ENCODE data around the gene CRB1. TPM values are rescaled to one million over a fixed set of nuclear protein-coding genes. Genes with fewer than 3 reads are reported as not detected.

CRB1 gene
- total and polyA plus RNA-seq, 2 experiments from 2014 or later, result 0.27 to 0.56 TPM

- Mint-ChIP-seq H3K36me3 (ENCODE audit: low read depth) (no peaks in the 10 kb centered on the region), H3K4me3 (no peak overlapping the region)
These were observed 129.8 kb downstream of the CRB1 start for GRCh38 chr1:197397895-197398294.

More at GRCh38 chr1:197397895-197398294, 129.8 kb downstream of the CRB1 start:
- H3F3A ChIP-seq (replicated peaks; ENCODE audit: low read depth), result no peaks in the 10 kb centered on the region
- H3K4me3 ChIP-seq, result no peak overlapping the region
- Mint-ChIP-seq H3K9me3 (no peaks in the 10 kb centered on the region; the same call in 2 of the 3 replicates), H3K27me3 (ENCODE audit: insufficient read depth, low read depth, poor library complexity) (peaks cover 1% of the 10 kb centered on the region), H3K27ac (no peak overlapping the region), H3K4me1 (peaks cover 14% of the 10 kb centered on the region; the same call in 2 of the 3 replicates)
- no peak overlapping the region for H2AFZ ChIP-seq
- DNase-seq (ENCODE audit: low spot score) (no peak), ATAC-seq (no peak)
- TF ChIP-seq ZNF462 (CRISPR knock-in tag; IDR thresholded peaks at IDR 0.05) (no peak), ZNF114 (CRISPR knock-in tag; IDR thresholded peaks at IDR 0.05) (no peak), CREB1 (CRISPR knock-in tag; IDR thresholded peaks at IDR 0.05; ENCODE audit: low read depth) (no peak), STAT1 (IDR thresholded peaks at IDR 0.05; ENCODE audit: unreplicated experiment) (no peak)
- no peak overlapping the region for H3K27ac ChIP-seq (ENCODE audit: low read depth)
- peaks cover 8% of the 10 kb centered on the region for H3K4me1 ChIP-seq (ENCODE audit: insufficient read depth)
- H3K4me2 ChIP-seq, result no peak overlapping the region
- H3K27me3 ChIP-seq (ENCODE audit: insufficient read depth), result no peaks in the 10 kb centered on the region
- H3K36me3 ChIP-seq (ENCODE audit: insufficient read depth), result no peaks in the 10 kb centered on the region
- H4K20me1 ChIP-seq (replicated peaks; ENCODE audit: insufficient read depth), result no peaks in the 10 kb centered on the region
- H3K9me2 ChIP-seq (ENCODE audit: insufficient read depth), result no peaks in the 10 kb centered on the region
- no peaks in the 10 kb centered on the region for H3K79me2 ChIP-seq (replicated peaks; ENCODE audit: insufficient read depth)
